Measurements from ENCODE around the gene PRR15L. TPM values are rescaled to one million over a fixed set of nuclear protein-coding genes. Genes with fewer than 3 reads are reported as not detected.
"Not testable (repeated sequence)": the region's sequence is repeated elsewhere in the genome, so short reads cannot be mapped to it uniquely, and the experiment has no call there.

Gene PRR15L
- not detected for total RNA-seq

DNA sequence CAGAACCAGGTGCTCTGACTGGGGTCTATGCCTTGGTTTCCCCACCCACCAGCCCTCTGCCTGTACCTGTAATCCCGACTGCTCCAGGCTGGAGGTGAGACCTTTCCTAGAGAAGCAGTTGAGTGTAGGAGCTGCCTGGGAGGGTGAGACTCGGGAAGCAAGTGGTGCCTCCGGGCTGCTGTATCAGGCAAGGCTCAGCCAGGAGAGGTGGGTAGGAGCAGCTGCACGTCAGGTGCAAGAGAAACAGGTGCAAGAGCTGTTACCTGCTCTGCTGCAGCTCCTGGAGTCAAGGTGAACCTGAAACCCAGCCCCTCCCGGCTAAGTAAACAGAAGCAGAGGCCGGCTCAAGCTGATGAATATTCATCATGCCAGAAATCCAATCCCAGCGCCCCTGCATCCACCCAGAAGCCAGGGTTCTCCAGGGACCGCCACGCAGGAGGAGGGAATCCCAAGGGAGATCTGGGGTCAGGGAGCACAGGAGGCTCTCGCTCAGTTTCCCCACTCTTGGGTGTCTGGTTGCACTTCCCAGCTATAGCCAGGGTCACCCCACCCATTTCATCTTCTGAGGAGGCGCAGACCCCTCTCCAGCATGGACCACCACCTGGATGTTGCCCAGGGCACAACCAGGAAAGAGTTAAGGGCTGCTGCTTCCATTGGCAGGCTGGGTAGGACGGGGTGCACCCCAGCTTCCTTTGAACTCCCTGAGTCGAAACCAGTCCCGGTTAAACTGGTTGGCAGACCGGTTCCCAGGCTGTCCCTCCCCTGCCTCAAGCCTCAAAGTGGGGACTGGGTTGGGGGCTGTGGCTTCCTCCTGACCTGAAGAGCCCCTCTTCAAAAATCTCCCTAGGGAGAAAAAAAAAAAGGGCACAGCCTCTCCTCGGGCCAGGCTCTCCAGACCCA lies at the start of gene PRR15L:
TSS of gene PRR15L (minus strand) at position 293 of the 900 bp plus-strand sequence. CDS start 4,649 bp downstream, outside the sequence.
- DNase-seq (ENCODE audit: low spot score in 2 of 2), result no peak
- no peak for FAIRE-seq

DNA sequence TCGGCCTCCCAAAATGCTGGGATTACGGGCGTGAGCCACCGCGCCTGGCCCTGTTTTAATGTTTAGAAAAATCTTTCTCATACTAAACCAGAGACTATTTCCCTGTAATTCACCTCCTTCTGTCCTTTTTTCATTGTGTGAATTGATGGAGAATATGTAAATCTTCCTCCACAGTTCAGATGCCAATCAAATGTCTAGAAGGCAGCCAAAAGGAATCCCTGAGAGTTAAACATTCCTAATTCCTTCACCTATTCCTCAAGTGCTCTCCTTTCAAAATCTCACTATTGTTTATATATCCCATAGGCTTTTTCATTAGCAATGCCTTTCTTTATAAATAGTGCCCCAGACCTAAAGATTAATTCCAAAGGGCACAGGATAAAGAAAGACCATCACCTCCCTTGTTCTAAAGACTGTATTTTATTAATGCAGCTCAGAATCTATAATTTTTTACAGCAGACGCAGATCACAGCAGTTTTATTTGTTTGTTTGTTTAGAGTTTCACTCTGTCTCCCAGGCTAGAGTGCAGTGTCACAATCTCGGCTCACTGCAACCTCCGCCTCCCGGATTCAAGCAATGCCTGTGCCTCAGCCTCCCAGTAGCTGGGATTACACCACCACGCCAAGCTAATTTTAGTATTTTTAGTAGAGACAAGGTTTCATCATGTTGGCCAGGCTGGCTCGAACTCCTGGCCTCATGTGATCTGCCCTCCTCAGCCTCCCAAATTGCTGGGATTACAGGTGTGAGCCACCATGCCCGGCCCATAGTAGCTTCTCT lies 49.4 kb upstream of the PRR15L start:
- DNase-seq (ENCODE audit: low spot score in 2 of 2) (no peak), FAIRE-seq (no peak)

DNA sequence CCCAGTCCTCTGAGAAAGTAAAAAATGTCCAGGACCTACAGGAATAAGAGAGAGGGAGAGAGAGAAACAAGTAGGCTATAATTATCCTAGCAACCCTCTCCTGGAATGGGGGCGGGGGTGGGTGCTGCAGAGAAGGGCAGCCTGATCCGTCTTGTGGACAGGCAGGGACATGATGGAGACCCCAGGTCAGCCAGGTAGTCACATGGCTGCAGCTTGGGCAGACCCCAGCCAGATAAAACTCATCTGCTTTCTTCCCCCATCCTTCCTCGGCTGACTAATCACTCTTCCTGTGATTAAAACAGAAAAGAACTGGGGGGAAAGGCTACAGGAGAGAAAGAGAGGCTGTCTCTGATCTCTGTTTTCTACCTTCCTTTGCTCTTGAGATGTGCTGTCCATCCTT lies 47.3 kb upstream of the PRR15L start:
- no peak for FAIRE-seq
- no peak for DNase-seq (ENCODE audit: low spot score in 2 of 2)

- DNase-seq (ENCODE audit: low spot score in 2 of 2), result no peak
Observed at GRCh38 chr17:48003417-48004151, 45.9 kb upstream of the PRR15L start.

DNA sequence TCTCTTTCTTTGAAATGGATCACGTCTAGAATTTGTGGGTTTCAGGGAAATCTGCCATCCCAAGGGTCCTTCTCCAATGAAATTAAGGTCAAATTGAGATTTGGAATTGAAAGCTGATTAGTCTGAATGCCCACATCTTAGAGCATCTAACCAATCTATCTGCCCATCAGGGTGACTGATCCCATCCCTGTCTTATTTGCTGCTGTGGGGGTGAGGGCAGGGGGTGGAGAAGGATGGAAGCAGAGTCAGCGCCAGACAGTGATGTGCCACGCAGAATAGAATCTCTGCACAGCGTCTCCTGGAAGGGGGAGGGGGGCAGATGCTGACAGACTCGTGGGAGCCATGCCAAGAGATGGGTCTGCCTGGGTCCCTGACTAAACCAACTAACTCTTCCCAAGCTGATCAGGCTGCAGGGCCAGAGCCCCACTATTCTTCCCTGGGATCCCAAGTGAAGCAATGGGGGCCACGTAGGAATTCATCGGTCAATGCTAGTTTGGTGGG lies 45.3 kb upstream of the PRR15L start:
- no peak for FAIRE-seq

More at GRCh38 chr17:48003417-48004151, 45.9 kb upstream of the PRR15L start:
- FAIRE-seq, result no peak

GRCh38 chr17:48002266-48002915 lies 44.7 kb upstream of the PRR15L start:
- FAIRE-seq (no peak), DNase-seq (ENCODE audit: low spot score in 2 of 2) (peak in 1 of 2 donors; percentile 44)

More for the DNA sequence above, 45.3 kb upstream of the PRR15L start:
- no peak for DNase-seq (ENCODE audit: low spot score in 2 of 2)

- not testable (repeated sequence) for FAIRE-seq; DNase-seq (ENCODE audit: low spot score in 2 of 2)
Observed at GRCh38 chr17:48001657-48002056, 44.0 kb upstream of the PRR15L start.

DNA sequence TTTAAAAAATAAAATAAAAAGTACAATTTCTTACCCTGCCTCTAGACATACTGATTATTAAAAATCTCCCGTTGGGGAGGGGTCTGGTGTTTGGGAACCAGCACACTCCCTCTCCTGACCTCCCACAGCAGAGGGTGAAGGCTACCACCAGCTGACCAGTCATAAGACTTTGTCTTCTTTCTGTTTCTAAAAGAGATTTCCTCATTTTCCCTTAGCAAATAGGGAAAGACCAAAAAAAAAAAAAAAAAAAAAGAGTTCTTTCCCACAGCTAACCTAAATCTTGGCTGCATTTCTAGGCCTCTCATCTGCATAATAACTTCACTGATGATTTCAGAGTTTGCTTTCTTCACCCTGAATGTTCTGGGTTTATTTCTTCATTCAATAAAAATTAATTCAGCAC lies 43.5 kb upstream of the PRR15L start:
- DNase-seq (ENCODE audit: low spot score in 2 of 2), result no peak
- no peak for FAIRE-seq

DNA sequence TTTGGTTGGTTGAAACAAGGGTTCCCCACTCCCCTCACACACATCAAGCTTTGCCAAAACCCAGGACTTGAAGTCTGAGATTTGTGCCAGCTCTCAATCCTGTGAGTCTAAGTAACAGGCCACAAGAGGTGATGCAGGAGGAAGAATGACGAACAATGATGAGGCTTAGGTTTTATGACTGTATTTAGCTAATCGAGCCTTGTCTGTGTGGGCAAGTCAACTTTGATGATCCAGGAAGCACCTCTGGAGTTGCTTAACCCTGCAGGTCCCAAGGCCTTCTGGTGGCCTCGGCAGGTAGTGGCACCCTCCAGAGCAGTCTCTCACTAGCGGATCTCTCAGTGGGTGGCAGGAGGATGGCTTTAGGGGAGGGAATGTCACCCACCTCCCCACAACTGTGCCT lies 41.9 kb upstream of the PRR15L start:
- no peak for FAIRE-seq
- DNase-seq (ENCODE audit: low spot score in 2 of 2), result no peak

GRCh38 chr17:47998044-47998443 lies 40.4 kb upstream of the PRR15L start:
- FAIRE-seq, result no peak

DNA sequence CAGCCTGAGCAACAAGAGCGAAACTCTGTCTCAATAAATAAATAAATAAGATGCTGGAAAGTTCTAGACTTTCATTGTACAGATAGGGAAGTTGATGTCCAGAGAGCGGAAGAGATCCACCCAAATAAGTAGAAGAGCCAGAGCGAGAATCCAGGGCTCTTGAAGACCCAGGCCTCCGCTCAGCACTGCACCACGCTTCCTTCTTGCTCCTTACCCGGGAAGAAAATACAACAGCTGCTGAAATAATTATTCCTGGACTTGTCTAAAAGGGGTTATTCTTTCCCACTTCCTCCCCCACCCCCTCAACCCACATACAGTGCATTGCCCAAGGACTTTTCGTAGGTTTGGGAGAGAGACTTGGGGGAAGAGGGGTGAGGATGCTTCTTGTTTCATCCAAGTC lies 39.9 kb upstream of the PRR15L start:
- FAIRE-seq (no peak), DNase-seq (ENCODE audit: low spot score in 2 of 2) (no peak)

More at GRCh38 chr17:47998044-47998443, 40.4 kb upstream of the PRR15L start:
- DNase-seq (ENCODE audit: low spot score in 2 of 2), result no peak

- DNase-seq (ENCODE audit: low spot score in 2 of 2) (no peak), FAIRE-seq (no peak)
Observed at GRCh38 chr17:47996201-47996600, 38.5 kb upstream of the PRR15L start.

GRCh38 chr17:47995241-47995935 lies 37.7 kb upstream of the PRR15L start:
- FAIRE-seq (no peak), DNase-seq (ENCODE audit: low spot score in 2 of 2) (no peak)

DNA sequence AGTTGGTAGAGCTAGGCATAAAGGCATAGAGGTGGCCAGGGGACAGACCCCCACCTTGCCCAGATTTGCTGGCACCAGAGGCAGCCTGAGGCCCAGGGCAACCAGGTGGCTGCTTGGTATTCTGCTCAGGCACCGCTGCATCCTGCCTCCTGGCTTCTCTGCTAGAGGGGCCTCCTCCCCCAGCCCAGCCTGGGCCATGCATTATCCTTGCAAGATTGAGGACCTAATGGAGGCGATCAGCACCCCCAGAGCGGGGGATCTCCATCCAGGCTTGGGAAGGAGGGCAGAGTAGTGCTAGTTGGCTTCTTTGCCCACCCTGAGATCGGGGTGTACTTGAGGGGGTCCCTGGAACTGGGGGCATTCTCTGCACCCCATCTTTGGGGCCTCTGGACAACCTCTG lies 37.0 kb upstream of the PRR15L start:
- DNase-seq (ENCODE audit: low spot score in 2 of 2) (no peak), FAIRE-seq (no peak)

GRCh38 chr17:47993964-47994363 lies 36.3 kb upstream of the PRR15L start:
- DNase-seq (ENCODE audit: low spot score in 2 of 2) (no peak), FAIRE-seq (no peak)

DNA sequence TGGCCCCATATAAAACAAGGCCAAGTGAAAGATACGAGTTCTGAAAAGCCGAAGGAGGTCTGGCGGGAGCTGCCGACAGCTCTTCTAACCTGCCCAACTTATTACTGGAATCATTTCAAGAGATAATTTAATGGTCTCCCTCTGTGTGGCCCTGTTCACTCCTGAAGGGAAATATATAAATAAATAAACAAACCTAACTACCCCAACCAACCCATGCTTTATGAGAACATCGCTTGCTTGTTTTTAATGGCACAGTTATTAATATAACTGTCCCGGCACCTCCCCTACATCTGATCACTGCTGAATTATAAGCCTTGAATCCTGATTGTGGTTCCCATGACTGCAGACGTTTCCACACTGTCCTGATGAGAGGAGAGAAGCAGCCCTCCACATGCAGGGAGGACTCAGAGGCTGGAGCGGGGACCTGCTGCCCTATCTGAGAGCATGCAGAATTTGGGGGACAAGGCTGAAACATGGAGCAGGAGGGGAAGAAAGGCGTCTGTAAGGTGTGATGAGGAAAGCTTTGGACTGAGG lies 35.4 kb upstream of the PRR15L start:
- FAIRE-seq (no peak), DNase-seq (ENCODE audit: low spot score in 2 of 2) (no peak)

DNA sequence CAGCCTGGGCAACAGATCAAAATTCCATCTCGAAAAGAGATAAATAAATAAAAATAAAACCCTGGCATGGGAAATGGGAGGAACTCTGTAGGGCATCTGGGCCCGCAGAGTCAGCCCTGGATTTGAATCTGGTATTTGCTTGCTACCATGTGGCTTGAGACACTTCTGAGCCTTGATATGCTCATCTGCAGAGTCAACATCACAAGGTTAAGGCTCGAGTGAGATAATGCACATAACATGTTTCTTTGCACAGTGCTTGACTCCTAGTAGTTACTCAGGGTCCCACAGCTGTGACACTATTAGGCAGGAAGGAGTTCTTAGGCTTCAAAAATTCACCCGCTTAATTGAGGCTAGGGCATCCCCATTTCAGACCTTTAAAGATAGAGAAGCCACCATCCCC lies 34.5 kb upstream of the PRR15L start:
- FAIRE-seq (no peak), DNase-seq (ENCODE audit: low spot score in 2 of 2) (no peak)

GRCh38 chr17:47990962-47991731 lies 33.5 kb upstream of the PRR15L start:
- DNase-seq (ENCODE audit: low spot score in 2 of 2), result no peak

More at GRCh38 chr17:47990962-47991731, 33.5 kb upstream of the PRR15L start:
- no peak for FAIRE-seq
